Activated T-cell treated with anti-CD3 and anti-CD28 coated beads, Interleukin-2, amount 50 U/mL, for 4 hours (primary cell): Measurements from ENCODE around the gene DDC. TPM values are rescaled to one million over a fixed set of nuclear protein-coding genes. Genes with fewer than 3 reads are reported as not detected.

Source experiments
- ATAC-seq, 2 donors: fragments of 200-7000 bp; cut with Tn5 transposase; one replicate each; pipeline ENCODE4 v1.10.0; 2021
- DNase-seq: peaks from one replicate; pipeline ENCODE4 v3.0.0-alpha.2; 2020
- H3K27me3 Mint-ChIP-seq: one replicate; pipeline ENCODE4 v1.8.0; 2021; ENCODE audit warnings: low read depth, mixed read lengths
- H3K36me3 Mint-ChIP-seq: one replicate; pipeline ENCODE4 v1.8.0; 2022; ENCODE audit warnings: mixed read lengths; ENCODE audit not compliant: insufficient read depth
- H3K4me1 Mint-ChIP-seq: one replicate; pipeline ENCODE4 v1.8.0; 2021; ENCODE audit warnings: low read depth, mixed read lengths
- H3K4me3 Mint-ChIP-seq: one replicate; pipeline ENCODE4 v1.8.0; 2021; ENCODE audit warnings: mild to moderate bottlenecking, moderate library complexity, mixed read lengths
- H3K9me3 Mint-ChIP-seq: one replicate; pipeline ENCODE4 v1.8.0; 2021; ENCODE audit warnings: mixed read lengths
- total RNA-seq, 3 donors: library from RNA; stranded (reverse); gene quantifications; one replicate each; pipeline ENCODE4 v1.2.1, GENCODE V29; 2021

The DDC gene
- total RNA-seq, 3 donors from 2014 or later: 0.38 to 0.61 TPM; not detected in 1

- H3K4me1 Mint-ChIP-seq: peaks cover 55% of the 10 kb centered on the region
- no peaks in the 10 kb centered on the region for H3K9me3 Mint-ChIP-seq
- DNase-seq (no peak), ATAC-seq (no peak)
- no peak overlapping the region for H3K4me3 Mint-ChIP-seq
- H3K36me3 Mint-ChIP-seq: peaks cover 3% of the 10 kb centered on the region
- no peaks in the 10 kb centered on the region for H3K27me3 Mint-ChIP-seq
Observed at GRCh38 chr7:50413561-50413960, 151.6 kb downstream of the DDC start.

DNA sequence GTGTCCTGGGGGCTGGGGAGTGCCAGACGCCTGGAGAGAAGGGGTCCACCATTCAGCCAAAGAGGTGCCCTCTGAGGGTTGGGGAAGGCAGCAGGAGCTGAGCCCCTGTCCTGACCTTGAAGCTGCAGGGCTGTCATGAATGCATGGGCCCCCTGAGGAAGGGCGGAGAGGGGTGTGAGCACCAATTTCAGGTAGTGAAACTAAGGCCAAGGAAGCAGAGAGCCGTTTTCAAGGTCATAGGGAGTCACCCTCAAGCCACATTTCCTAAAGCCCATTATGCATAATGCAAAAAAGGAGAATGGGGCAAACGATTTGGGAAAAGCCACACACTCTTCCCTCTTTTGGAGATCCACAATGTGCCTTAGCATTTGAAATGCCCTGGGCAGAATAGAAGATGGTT, 152.2 kb downstream of the DDC start:
- Mint-ChIP-seq H3K4me1 (peaks cover 56% of the 10 kb centered on the region), H3K36me3 (peaks cover 3% of the 10 kb centered on the region), H3K9me3 (no peaks in the 10 kb centered on the region), H3K27me3 (no peaks in the 10 kb centered on the region), H3K4me3 (no peak overlapping the region)
- DNase-seq (no peak), ATAC-seq (no peak)

- DNase-seq: no peak
- H3K4me3 Mint-ChIP-seq: no peak overlapping the region
- H3K4me1 Mint-ChIP-seq: peaks cover 60% of the 10 kb centered on the region
Observed at GRCh38 chr7:50411332-50411731, 153.9 kb downstream of the DDC start.

GRCh38 chr7:50409856-50410745, 155.1 kb downstream of the DDC start:
- no peaks in the 10 kb centered on the region for H3K27me3 Mint-ChIP-seq
- H3K4me3 Mint-ChIP-seq: no peak overlapping the region
- H3K4me1 Mint-ChIP-seq: peaks cover 60% of the 10 kb centered on the region
- peaks cover 12% of the 10 kb centered on the region for H3K36me3 Mint-ChIP-seq
- no peak for DNase-seq
- no peaks in the 10 kb centered on the region for H3K9me3 Mint-ChIP-seq
- ATAC-seq: peak; percentile 26 to 59

More at GRCh38 chr7:50411332-50411731, 153.9 kb downstream of the DDC start:
- peak in 1 of 2 donors; percentile 12 for ATAC-seq
- no peaks in the 10 kb centered on the region for H3K9me3 Mint-ChIP-seq
- H3K27me3 Mint-ChIP-seq: no peaks in the 10 kb centered on the region
- H3K36me3 Mint-ChIP-seq: peaks cover 7% of the 10 kb centered on the region

Other genes starting within 250 kb of the DDC start
- 10 to 100 TPM; 27.9 to 40.7 (median 35.1) TPM for gene FIGNL1, start 115.1 kb downstream of the DDC start, total RNA-seq
- gene GRB10, start 217.5 kb upstream of the DDC start, total RNA-seq: 1 to 10 TPM; 1.3 to 3.7 (median 3.3) TPM